HG03103 (cell line): Measurements from ENCODE around the gene DNAH2.
"Not testable (repeated sequence)": the region's sequence is repeated elsewhere in the genome, so short reads cannot be mapped to it uniquely, and the experiment has no call there.

Experiments
- ATAC-seq: cut with Tn5 transposase; IDR thresholded peaks from one replicate; pipeline ENCODE4 v1.9.1; 2021; ENCODE audit warnings: low read depth; ENCODE audit not compliant: unreplicated experiment

Gene DNAH2

GRCh38 chr17:7774055-7774521 is 56.5 kb downstream of the DNAH2 start:
- no peak for ATAC-seq

- no peak for ATAC-seq
These were observed 57.5 kb downstream of the DNAH2 start for GRCh38 chr17:7775051-7775450.

GRCh38 chr17:7777017-7777416 is 59.5 kb downstream of the DNAH2 start:
- ATAC-seq: no peak

GRCh38 chr17:7780736-7781135 is 63.2 kb downstream of the DNAH2 start:
- ATAC-seq: no peak

- no peak for ATAC-seq
These were observed 63.9 kb downstream of the DNAH2 start for GRCh38 chr17:7781429-7781828.

- no peak for ATAC-seq
These were observed 64.7 kb downstream of the DNAH2 start for GRCh38 chr17:7782240-7782639.

GRCh38 chr17:7786866-7787265 is 69.3 kb downstream of the DNAH2 start:
- no peak for ATAC-seq

- ATAC-seq: no peak
These were observed 71.6 kb downstream of the DNAH2 start for GRCh38 chr17:7789131-7789530.

- ATAC-seq: no peak
These were observed 72.6 kb downstream of the DNAH2 start for GRCh38 chr17:7790150-7790549.

- no peak for ATAC-seq
These were observed 75.1 kb downstream of the DNAH2 start for GRCh38 chr17:7792611-7793010.

- no peak for ATAC-seq
These were observed 76.6 kb downstream of the DNAH2 start for GRCh38 chr17:7794075-7794663.

- ATAC-seq: no peak
These were observed 80.4 kb downstream of the DNAH2 start for GRCh38 chr17:7797976-7798375.

- no peak for ATAC-seq
These were observed 81.3 kb downstream of the DNAH2 start for GRCh38 chr17:7798839-7799238.

- ATAC-seq: no peak
These were observed 86.4 kb downstream of the DNAH2 start for GRCh38 chr17:7803981-7804380.

GRCh38 chr17:7806587-7806986 is 89.0 kb downstream of the DNAH2 start:
- ATAC-seq: no peak

- ATAC-seq: no peak
These were observed 89.7 kb downstream of the DNAH2 start for GRCh38 chr17:7807206-7807605.

GRCh38 chr17:7809086-7809790 is 91.7 kb downstream of the DNAH2 start:
- ATAC-seq: no peak

- not testable (repeated sequence) for ATAC-seq
These were observed 92.3 kb downstream of the DNAH2 start for GRCh38 chr17:7809791-7810343.

- no peak for ATAC-seq
These were observed 93.7 kb downstream of the DNAH2 start for GRCh38 chr17:7811251-7811650.

GRCh38 chr17:7814969-7815368 is 97.4 kb downstream of the DNAH2 start:
- ATAC-seq: no peak

- no peak for ATAC-seq
These were observed 99.5 kb downstream of the DNAH2 start for GRCh38 chr17:7816926-7817642.

GRCh38 chr17:7817643-7817964 is 100.1 kb downstream of the DNAH2 start:
- ATAC-seq: no peak
